Activated T-helper 1 cell treated with Interleukin-2 at 50 U/mL for 16 hours (primary cell): ENCODE measurements around the gene EXOC3L1.

ENCODE experiments used
- DNase-seq: peaks from one replicate; pipeline ENCODE4 v3.0.0-alpha.2; 2020; ENCODE audit warnings: low read depth

Gene EXOC3L1, protein sequence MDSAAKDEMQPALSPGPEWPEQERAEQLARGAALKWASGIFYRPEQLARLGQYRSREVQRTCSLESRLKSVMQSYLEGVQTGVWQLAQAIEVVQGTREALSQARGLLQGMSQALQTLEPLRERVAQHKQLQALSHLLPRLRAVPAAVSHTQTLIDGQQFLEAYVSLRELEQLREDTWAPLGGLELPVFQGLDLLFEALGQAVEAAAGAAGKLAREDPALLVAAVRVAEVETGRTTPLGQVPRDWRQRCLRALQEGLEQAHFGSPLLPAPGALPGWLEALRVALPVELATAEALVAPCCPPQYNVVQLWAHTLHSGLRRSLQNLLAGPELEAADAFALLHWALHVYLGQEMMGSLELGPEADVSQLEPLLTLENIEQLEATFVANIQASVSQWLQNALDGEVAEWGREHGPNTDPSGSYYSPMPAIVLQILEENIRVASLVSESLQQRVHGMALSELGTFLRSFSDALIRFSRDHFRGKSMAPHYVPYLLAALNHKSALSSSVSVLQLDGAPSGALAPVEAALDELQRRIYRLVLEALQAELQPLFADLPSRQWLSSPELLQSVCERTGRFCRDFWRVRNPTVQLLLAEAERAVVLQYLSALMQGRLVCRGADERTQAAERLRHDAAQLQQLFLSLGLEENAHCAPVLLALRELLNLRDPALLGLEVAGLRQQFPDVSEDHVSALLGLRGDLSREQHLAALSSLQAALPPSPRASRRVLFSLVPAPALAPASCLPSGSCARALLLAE

GRCh38 chr16:67190041-67190440, at the start of gene EXOC3L1:
Gene EXOC3L1, minus strand, starts transcription at chr16:67190136. Its CDS starts 460 bp downstream, at chr16:67189676.
- DNase-seq, result no peak

DNA sequence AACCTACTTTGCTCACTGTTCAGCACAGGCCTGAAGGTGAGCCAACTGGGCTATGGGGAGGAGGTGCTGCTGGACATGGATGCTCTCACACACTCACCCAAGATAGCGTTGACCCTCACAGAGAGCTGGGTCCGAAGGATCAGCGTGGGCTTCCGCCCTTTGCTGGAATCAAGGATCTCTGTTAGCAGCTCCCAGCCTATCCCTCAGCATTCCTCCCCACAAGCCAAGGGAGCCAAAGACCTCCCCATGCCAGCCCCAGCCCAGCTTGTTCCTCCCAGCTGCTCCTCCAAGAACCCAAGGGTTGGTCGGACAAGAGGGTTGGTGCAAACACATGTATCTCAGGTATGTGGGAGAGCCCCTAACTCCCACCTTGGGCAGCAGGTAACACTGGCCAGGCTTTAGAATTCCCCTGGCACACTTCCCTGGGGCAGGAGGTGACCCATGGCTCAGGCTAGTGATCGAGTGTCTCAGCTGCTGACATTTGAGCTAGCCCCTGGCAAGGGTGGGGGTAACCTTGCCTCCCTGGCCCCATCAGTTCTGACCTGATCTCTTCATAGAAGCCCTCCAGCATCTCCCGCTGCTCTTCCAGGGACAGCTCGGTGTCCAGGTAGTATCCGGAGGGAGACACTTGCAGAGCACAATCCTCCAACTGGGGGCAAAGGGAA, 49.0 kb upstream of the EXOC3L1 start:
- no peak for DNase-seq

DNA sequence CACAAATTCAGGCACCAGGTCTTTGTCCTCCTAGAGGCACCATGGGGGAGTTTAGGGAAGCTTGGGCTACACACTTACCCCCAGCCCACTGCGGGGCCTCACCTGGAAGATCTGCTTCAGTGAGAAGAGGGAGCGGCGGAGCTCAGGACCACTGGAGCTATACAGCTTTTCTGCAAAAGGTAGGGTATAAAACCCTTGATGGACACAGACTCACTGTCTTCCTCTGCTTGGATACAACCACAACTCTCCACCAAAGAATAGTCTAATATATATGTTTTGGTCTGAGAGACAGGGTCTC, 48.3 kb upstream of the EXOC3L1 start:
- DNase-seq, result no peak

DNA sequence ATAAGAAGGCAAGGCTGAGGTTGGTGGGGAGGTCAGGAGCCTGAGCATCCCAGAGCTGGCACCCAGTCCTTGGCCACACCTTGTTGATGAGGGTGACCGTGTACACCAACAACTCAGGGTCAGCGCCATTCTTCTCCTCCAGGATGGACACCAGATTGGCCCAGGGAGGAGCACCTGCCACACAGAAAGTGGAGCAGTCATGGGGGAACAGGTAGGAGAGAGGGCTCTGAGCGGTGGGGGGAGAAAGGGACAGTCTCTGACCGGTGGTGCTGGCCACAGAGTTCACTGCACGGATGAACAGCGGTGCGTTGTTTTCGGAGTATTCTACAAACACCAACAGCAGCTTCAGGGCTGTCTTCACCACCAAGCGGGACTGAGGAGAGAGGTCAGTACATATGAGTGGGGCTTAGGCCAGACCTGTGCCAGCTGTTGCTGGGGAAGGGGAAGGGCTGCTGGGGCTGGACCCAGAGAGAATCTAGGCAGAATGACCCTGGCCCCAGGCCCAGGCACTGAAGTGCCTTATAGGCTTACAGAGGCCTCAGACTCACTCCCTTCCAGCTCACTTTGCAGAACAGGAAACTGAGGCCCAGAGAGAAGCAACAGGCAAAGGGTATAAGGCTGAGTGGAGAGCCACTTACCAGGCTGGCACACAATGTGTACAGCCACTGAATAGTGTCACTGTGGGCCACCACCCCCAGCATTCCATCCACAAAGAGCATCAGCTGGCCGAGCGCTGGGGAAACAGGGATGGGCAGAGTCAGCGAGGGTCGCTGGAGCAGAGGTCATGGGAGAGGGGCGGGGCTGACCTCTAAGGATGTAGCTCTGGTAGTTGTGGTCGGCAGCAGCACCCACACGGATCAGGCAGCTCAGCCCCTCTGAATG, 47.7 kb upstream of the EXOC3L1 start:
- no peak for DNase-seq

DNA sequence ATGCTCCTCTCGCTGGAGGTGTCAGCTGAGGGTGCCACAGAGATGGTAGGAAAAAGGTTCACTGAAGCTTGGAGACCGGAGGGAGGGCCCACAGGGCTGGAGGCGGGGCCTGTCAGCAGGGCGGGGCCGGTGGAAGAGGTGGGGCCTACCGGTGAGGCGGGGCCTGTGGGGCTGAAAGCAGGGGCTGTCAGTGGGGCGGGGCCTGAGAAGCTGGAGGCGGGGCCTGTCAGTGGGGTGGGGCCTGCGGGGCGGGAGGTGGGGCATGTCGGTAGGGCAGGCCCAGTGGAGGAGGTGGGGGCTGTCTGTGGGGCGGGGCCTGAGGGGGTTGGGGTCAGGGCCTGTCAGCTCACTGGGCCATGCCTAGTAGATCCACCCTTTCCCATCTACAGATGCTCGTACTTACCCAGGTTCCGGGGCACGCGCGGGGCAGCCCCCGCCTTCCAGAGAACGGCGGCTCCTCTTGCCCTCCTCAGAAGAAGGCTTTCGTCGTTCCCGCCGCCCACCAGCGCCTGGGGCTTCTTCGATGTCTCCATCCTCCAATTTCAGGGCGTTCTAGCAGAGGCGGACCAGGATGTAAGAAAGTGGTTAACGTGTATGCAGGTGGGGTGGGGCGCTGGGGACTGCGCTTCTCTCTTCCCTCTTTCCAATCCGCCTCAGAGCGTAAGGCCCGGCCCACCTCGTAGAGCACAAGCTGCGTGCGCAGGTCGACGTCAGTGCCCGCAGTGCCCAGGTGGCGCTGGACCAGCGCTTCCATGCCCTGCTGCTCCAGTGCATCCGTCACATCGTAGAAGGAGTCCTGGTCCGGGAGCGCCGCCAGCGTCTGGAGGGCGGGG, 46.8 kb upstream of the EXOC3L1 start:
- DNase-seq, result peak; percentile 48

DNA sequence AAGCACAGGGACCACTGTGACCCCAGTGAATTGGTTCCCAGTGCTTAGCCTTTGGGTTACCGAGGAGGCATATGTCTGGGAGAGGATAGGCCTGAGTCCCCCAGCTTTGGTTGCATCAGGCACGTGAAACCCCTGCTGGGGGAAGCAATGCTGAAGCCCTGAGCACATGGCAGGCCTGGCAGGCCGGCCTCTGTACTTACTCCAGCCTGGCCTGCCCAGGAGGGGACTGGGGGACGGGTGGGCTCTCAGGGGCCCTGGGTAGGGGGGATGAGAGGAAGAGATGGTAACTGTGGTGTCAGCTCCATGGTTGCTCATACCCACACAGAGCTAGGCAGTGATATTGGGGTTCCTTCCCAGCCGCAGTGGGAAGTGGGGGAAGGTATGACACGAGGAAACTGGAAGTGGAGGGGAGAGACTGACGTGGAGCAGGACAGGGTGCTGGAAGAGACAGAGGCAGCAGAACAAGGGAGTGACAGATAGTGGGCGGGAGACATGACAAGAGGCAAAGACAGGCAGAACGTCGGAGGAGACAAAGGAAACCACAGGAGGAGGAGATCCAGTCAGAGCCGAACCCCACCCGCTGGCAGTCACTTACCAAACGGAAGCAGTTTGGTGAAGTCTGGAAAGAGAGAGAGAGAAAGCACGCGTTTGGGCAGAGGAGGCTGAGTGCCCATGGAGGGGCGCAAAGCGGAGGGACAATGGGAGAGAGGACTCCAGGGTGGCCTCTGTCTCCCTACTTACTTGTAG, 46.1 kb upstream of the EXOC3L1 start:
- DNase-seq, result peak; percentile 38

DNA sequence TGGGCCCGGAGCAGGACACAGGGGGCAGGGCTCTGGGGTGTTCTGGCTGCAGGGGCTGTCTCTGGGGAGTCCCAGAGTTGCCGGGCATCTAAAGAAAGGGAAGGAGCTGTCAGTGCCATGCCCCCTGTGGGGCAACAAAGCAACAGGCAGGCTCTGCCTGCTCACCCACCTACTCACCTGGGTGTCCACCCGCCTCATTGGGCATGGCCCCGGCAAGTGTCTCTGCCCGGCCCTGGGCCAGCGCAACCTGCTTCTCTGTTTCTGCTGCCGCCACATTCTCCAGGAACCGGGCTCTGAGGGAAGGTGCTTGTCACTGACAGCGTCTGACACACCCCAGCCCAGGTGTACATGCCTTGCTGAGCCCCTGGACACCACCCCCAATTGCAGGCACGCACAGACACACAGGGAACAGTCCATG, 44.3 kb upstream of the EXOC3L1 start:
- DNase-seq, result no peak

- no peak for DNase-seq
These were observed 43.7 kb upstream of the EXOC3L1 start for GRCh38 chr16:67233596-67233995.

GRCh38 chr16:67230809-67231660, 41.1 kb upstream of the EXOC3L1 start:
- DNase-seq, result no peak

- no peak for DNase-seq
These were observed 40.2 kb upstream of the EXOC3L1 start for GRCh38 chr16:67229906-67230808.

- DNase-seq, result no peak
These were observed 39.0 kb upstream of the EXOC3L1 start for GRCh38 chr16:67228905-67229304.

GRCh38 chr16:67228034-67228785, 38.3 kb upstream of the EXOC3L1 start:
- no peak for DNase-seq

GRCh38 chr16:67227567-67227921, 37.6 kb upstream of the EXOC3L1 start:
- DNase-seq, result no peak

DNA sequence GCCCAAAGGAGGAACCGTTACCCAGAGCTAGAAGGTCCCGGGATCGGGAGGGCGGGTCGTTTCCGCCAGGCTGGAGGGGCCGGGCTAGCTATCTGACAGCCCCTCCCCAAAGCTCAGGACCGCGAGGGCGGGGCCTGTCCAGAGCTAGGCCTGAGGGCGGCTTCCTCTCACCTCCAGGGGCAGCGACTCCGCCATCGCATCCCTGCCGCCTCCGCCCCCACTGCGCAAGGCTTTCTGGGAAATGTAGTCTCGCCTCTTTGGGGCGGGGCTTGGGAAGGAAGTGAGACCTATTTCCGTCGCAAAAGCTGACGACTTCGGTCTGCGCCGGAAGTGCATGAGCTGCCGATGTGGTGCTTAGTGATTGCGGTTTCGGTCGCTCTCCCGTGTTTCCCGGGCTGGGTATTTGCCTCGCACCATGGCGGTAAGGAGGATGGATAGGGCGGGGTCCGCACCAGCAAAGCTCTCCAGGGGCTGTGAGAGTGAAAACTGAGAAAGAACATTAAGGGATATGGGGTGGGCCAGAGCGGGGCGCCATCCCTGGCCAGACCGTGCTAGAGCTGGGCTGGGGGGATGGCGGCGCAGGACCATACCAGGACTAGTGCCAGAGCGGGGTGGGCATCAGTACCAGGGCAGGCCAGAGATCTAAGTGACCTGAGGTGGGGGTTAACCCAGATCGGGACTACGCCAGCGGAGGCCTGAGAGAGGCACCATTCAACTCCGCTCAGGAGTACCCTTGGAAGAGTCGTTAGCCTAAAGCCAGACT, 37.0 kb upstream of the EXOC3L1 start, which contains the start of gene TMEM208:
TSS of gene TMEM208 (plus strand) at position 327 of the 763 bp plus-strand sequence. CDS start at position 416, 89 bp downstream.
- peak; percentile 94 for DNase-seq

GRCh38 chr16:67226295-67226803, 36.4 kb upstream of the EXOC3L1 start:
- no peak for DNase-seq

DNA sequence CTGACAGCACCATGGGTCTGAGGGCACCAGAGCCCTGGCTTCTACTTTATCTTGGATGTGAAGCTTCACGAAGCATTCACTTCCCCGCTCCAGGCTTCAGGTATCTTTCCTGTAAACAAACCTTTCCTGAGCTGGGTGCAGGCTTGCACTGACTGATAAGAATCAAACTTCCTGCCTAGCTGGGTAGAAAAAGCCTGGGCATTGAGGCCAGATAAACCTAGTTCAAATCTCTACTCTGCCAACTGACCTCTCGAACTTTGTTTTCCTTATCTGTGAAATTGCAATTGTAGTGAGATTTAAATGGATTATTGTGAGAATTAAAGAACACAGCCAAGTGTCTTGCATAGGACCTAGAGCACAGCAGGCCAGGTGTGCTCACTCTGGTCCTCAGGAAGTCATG, 34.1 kb upstream of the EXOC3L1 start:
- no peak for DNase-seq
